H9 (cell line): ENCODE results near the gene NOL9. TPM values are rescaled to one million over a fixed set of nuclear protein-coding genes. Genes with fewer than 3 reads are reported as not detected.

Source experiments
- DNase-seq: peaks from one replicate; pipeline ENCODE4 v3.0.0-alpha.2; 2017
- H2AFZ ChIP-seq: one replicate; pipeline ENCODE4 v1.6.1; 2013; ENCODE audit warnings: mild to moderate bottlenecking, low read length, control low read depth, moderate library complexity
- H2AK5ac ChIP-seq: 2 replicates; pipeline ENCODE4 v1.6.1; 2013; ENCODE audit warnings: low read length, control low read depth, mixed read lengths; ENCODE audit not compliant: insufficient read length
- H2BK120ac ChIP-seq: one replicate; pipeline ENCODE4 v1.6.1; 2013; ENCODE audit warnings: low read depth, mild to moderate bottlenecking, low read length, control low read depth, inconsistent platforms; ENCODE audit not compliant: poor library complexity, severe bottlenecking
- H2BK12ac ChIP-seq: 2 replicates; pipeline ENCODE4 v1.6.1; 2013; ENCODE audit warnings: low read length, control low read depth, mixed read lengths, low read depth; ENCODE audit not compliant: insufficient read length
- H2BK15ac ChIP-seq: 2 replicates; pipeline ENCODE4 v1.6.1; 2013; ENCODE audit warnings: low read depth, low read length, control low read depth
- H2BK20ac ChIP-seq: one replicate; pipeline ENCODE4 v1.6.1; 2013; ENCODE audit warnings: low read depth, mild to moderate bottlenecking, low read length, control low read depth, inconsistent platforms; ENCODE audit not compliant: poor library complexity, severe bottlenecking
- H2BK5ac ChIP-seq: 2 replicates; pipeline ENCODE4 v1.6.1; 2013; ENCODE audit warnings: low read length, control low read depth, mixed read lengths; ENCODE audit not compliant: insufficient read length
- H3K14ac ChIP-seq: 2 replicates; pipeline ENCODE4 v1.6.1; 2013; ENCODE audit warnings: low read length, control low read depth; ENCODE audit not compliant: insufficient read depth
- H3K18ac ChIP-seq: 2 replicates; pipeline ENCODE4 v1.6.1; 2013; ENCODE audit warnings: low read depth, mild to moderate bottlenecking, mixed read lengths, low read length, control low read depth; ENCODE audit not compliant: insufficient read length
- H3K23ac ChIP-seq: 2 replicates; pipeline ENCODE4 v1.6.1; 2013; ENCODE audit warnings: low read length, control low read depth, mixed read lengths, low read depth; ENCODE audit not compliant: insufficient read length
- H3K23me2 ChIP-seq: 2 replicates; pipeline ENCODE4 v1.6.1; 2013; ENCODE audit warnings: low read depth, mild to moderate bottlenecking, mixed read lengths, low read length, control low read depth; ENCODE audit not compliant: insufficient read length, poor library complexity, severe bottlenecking
- H3K27ac ChIP-seq: 2 replicates; pipeline ENCODE4 v1.5.1; 2013; ENCODE audit warnings: low read length, control low read depth, mixed read lengths, low read depth; ENCODE audit not compliant: insufficient read length
- H3K27me3 ChIP-seq: 2 replicates; pipeline ENCODE4 v1.6.1; 2013; ENCODE audit warnings: low read length, control low read depth, inconsistent platforms; ENCODE audit not compliant: insufficient read depth
- H3K4ac ChIP-seq: 2 replicates; pipeline ENCODE4 v1.6.1; 2013; ENCODE audit warnings: low read depth, mild to moderate bottlenecking, control low read depth, inconsistent platforms, low read length, moderate library complexity
- H3K4me1 ChIP-seq: 2 replicates; pipeline ENCODE4 v1.6.1; 2013; ENCODE audit warnings: low read length, control low read depth, inconsistent platforms; ENCODE audit not compliant: insufficient read depth
- H3K4me2 ChIP-seq: 2 replicates; pipeline ENCODE4 v1.6.1; 2013; ENCODE audit warnings: low read length, control low read depth, mixed read lengths; ENCODE audit not compliant: insufficient read length, insufficient read depth
- H3K56ac ChIP-seq: 2 replicates; pipeline ENCODE4 v1.6.1; 2013; ENCODE audit warnings: low read depth, mild to moderate bottlenecking, mixed read lengths, low read length, control low read depth; ENCODE audit not compliant: insufficient read length
- H3K79me1 ChIP-seq: 2 replicates; pipeline ENCODE4 v1.6.1; 2013; ENCODE audit warnings: low read depth, mild to moderate bottlenecking, moderate library complexity, low read length, control low read depth, inconsistent platforms; ENCODE audit not compliant: insufficient read depth, poor library complexity, severe bottlenecking
- H3K79me2 ChIP-seq: 2 replicates; pipeline ENCODE4 v1.6.1; 2013; ENCODE audit warnings: low read length, control low read depth, inconsistent platforms; ENCODE audit not compliant: insufficient read depth
- H3K9ac ChIP-seq: 2 replicates; pipeline ENCODE4 v1.6.1; 2013; ENCODE audit warnings: low read length, control low read depth, mixed read lengths; ENCODE audit not compliant: insufficient read length; ENCODE audit errors: extremely low read depth
- H3K9me3 ChIP-seq: one replicate; pipeline ENCODE4 v1.6.1; 2013; ENCODE audit warnings: low read depth, low read length, inconsistent platforms; ENCODE audit not compliant: control insufficient read depth
- H3T11ph ChIP-seq: one replicate; pipeline ENCODE4 v1.6.1; 2013; ENCODE audit warnings: mild to moderate bottlenecking, low read length, control low read depth, inconsistent platforms
- H4K20me1 ChIP-seq: one replicate; pipeline ENCODE4 v1.6.1; 2013; ENCODE audit not compliant: control insufficient read depth, insufficient read length, insufficient read depth
- H4K5ac ChIP-seq: 2 replicates; pipeline ENCODE4 v1.6.1; 2013; ENCODE audit warnings: low read depth, mild to moderate bottlenecking, mixed read lengths, low read length, control low read depth; ENCODE audit not compliant: insufficient read length
- H4K8ac ChIP-seq: replicated peaks from 2 replicates; pipeline ENCODE4 v1.6.1; 2013; ENCODE audit warnings: low read length, control low read depth, mixed read lengths, low read depth; ENCODE audit not compliant: insufficient read length
- H4K91ac ChIP-seq: 2 replicates; pipeline ENCODE4 v1.6.1; 2013; ENCODE audit warnings: low read depth, mild to moderate bottlenecking, moderate library complexity, mixed read lengths, low read length, control low read depth; ENCODE audit not compliant: insufficient read length
- H3K27ac Mint-ChIP-seq, 3 experiments: 2 replicates in 2 of 3; 3 replicates in 1 of 3; pipeline ENCODE4 v1.8.0; 2020 to 2021; ENCODE audit warnings: mixed read lengths in 3 of 3, mild to moderate bottlenecking in 1 of 3, moderate library complexity in 1 of 3
- H3K27me3 Mint-ChIP-seq: 2 replicates; pipeline ENCODE4 v1.8.0; 2021; ENCODE audit warnings: low read depth, mild to moderate bottlenecking, moderate library complexity, mixed read lengths
- H3K36me3 Mint-ChIP-seq, 3 experiments: 2 replicates in 2 of 3; 3 replicates in 1 of 3; pipeline ENCODE4 v1.8.0; 2020 to 2021; ENCODE audit warnings: low read depth in 3 of 3, mixed read lengths in 3 of 3; ENCODE audit not compliant: insufficient read depth in 1 of 3
- H3K4me1 Mint-ChIP-seq, 2 experiments: 2 replicates each; pipeline ENCODE4 v1.8.0; 2020; ENCODE audit warnings: mixed read lengths in 2 of 2
- H3K4me3 Mint-ChIP-seq, 2 experiments: 2 replicates in 1 of 2; 3 replicates in 1 of 2; pipeline ENCODE4 v1.8.0; 2020 to 2021; ENCODE audit warnings: mild to moderate bottlenecking in 2 of 2, mixed read lengths in 2 of 2, moderate library complexity in 1 of 2
- H3K9me3 Mint-ChIP-seq, 2 experiments: 2 replicates in 1 of 2; 3 replicates in 1 of 2; pipeline ENCODE4 v1.8.0; 2020; ENCODE audit warnings: mild to moderate bottlenecking in 2 of 2, mixed read lengths in 2 of 2, moderate library complexity in 1 of 2
- WGBS: extraction: QIAGEN DNeasy Blood & Tissue Kit; methylation state at CpG from one replicate; pipeline ENCODE4 v1.1.7; 2013; ENCODE audit warnings: missing lambda C conversion rate, low lambda C conversion rate, mixed read lengths; ENCODE audit not compliant: insufficient read length; ENCODE audit errors: extremely low coverage; 5-methylcytosine and 5-hydroxymethylcytosine counted together
- total RNA-seq: library from RNA; stranded (reverse); gene quantifications from 2 replicates; pipeline ENCODE4 v1.2.1, GENCODE V29; 2021
- TF ChIP-seq, protein P1 (sequence below): fragments of 200-600 bp; sonication (generic); conservative IDR thresholded peaks from 3 replicates; pipeline ENCODE4 v1.8.0; 2021; ENCODE audit warnings: antibody characterized with exemption, mild to moderate bottlenecking

The NOL9 gene
- total RNA-seq, 1 experiment from 2014 or later = 50.4 TPM

DNA sequence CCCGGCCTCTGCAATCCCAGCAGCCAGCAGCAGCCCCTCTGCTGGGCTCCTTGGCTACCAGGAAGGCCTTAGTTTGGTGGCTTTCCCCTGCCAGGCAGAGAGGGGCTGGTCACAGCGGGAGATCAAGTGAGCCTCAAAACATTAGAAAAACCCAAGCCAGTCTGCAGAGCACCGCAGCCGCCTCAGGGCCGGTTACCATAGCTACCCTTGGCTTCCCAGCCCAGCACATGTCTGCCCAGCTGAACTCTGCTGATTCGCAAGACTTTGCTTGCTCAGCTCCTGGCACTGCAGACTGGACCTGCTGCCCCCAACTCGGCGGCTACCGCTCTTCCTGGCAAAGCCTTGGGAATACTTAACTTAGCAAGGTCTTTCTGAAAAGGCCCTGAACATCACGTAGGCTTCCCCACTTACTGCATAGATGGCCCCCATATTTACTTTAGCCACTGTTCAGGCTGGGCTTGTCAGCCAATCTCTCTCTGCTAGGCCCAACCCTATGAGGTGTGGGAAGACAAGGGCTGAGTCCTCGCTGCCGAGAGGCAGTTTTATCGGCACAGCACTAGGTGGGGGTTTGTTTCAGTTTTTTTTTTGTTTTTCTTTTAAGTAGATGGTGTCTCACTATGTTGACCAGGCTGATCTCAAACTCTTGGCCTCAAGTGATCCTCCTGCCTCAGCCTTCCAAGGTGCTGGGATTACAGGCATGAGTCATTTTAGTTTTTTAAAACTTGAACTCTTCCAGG is 34.2 kb downstream of the NOL9 start:
- Histone ChIP-seq H3K79me2 (no peaks in the 10 kb centered on the region), H3K23ac (no peak overlapping the region), H4K8ac (no peak overlapping the region), H3K9ac (no peak overlapping the region), H3K27me3 (no peaks in the 10 kb centered on the region), H3K56ac (no peak overlapping the region), H2BK20ac (no peak overlapping the region), H3K9me3 (no peaks in the 10 kb centered on the region), H3K79me1 (no peaks in the 10 kb centered on the region), H3K4ac (no peak overlapping the region), H4K5ac (no peak overlapping the region), H2BK15ac (no peak overlapping the region), H4K91ac (no peak overlapping the region), H3K4me1 (no peaks in the 10 kb centered on the region), H2AFZ (no peak overlapping the region), H2BK120ac (no peak overlapping the region), H3K27ac (no peak overlapping the region), H2BK12ac (no peak overlapping the region), H3K18ac (no peak overlapping the region), H2BK5ac (no peak overlapping the region), H3K14ac (no peak overlapping the region; the same call in 1 of the 2 replicates), H3K4me2 (peak overlapping the region; percentile 12), H3K23me2 (no peaks in the 10 kb centered on the region), H3T11ph (no peak overlapping the region), H4K20me1 (no peaks in the 10 kb centered on the region), H2AK5ac (no peak overlapping the region)
- peak overlapping the region; percentile 89 to 94 (median 90); a peak in 6 of 7 replicates for H3K27ac Mint-ChIP-seq
- no CpG with 5 or more reads among the region's 13 CpGs for WGBS
- peaks cover 0 to 6% (median 5%) of the 10 kb centered on the region in 3 experiments; a peak in 3 of 7 replicates for H3K36me3 Mint-ChIP-seq
- no peaks in the 10 kb centered on the region for H3K27me3 Mint-ChIP-seq
- H3K4me1 Mint-ChIP-seq = peaks cover 27 to 28% of the 10 kb centered on the region in 2 experiments
- TF ChIP-seq, protein P1, sequence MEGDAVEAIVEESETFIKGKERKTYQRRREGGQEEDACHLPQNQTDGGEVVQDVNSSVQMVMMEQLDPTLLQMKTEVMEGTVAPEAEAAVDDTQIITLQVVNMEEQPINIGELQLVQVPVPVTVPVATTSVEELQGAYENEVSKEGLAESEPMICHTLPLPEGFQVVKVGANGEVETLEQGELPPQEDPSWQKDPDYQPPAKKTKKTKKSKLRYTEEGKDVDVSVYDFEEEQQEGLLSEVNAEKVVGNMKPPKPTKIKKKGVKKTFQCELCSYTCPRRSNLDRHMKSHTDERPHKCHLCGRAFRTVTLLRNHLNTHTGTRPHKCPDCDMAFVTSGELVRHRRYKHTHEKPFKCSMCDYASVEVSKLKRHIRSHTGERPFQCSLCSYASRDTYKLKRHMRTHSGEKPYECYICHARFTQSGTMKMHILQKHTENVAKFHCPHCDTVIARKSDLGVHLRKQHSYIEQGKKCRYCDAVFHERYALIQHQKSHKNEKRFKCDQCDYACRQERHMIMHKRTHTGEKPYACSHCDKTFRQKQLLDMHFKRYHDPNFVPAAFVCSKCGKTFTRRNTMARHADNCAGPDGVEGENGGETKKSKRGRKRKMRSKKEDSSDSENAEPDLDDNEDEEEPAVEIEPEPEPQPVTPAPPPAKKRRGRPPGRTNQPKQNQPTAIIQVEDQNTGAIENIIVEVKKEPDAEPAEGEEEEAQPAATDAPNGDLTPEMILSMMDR = no peak
- no peak overlapping the region for H3K4me3 Mint-ChIP-seq
- DNase-seq = peak; percentile 95
- H3K9me3 Mint-ChIP-seq = no peaks in the 10 kb centered on the region
